Chondrocyte (in vitro differentiated cells): Measurements from ENCODE around the gene CDAN1. TPM values are rescaled to one million over a fixed set of nuclear protein-coding genes. Genes with fewer than 3 reads are reported as not detected.

Experiments used
- DNase-seq: peaks from one replicate; pipeline ENCODE4 v3.0.0; 2021; ENCODE audit warnings: mixed read lengths, low spot score
- H3K27ac Mint-ChIP-seq: one replicate; pipeline ENCODE4 v1.8.0; 2021; ENCODE audit warnings: mild to moderate bottlenecking, moderate library complexity, mixed read lengths; ENCODE audit not compliant: unreplicated experiment
- H3K27me3 Mint-ChIP-seq: 2 replicates; pipeline ENCODE4 v1.8.0; 2021; ENCODE audit warnings: low read depth, mixed read lengths
- H3K36me3 Mint-ChIP-seq: 2 replicates; pipeline ENCODE4 v1.8.0; 2021; ENCODE audit warnings: low read depth, mixed read lengths
- H3K4me1 Mint-ChIP-seq: 2 replicates; pipeline ENCODE4 v1.8.0; 2021; ENCODE audit warnings: low read depth, mild to moderate bottlenecking, mixed read lengths
- H3K4me3 Mint-ChIP-seq: one replicate; pipeline ENCODE4 v1.8.0; 2021; ENCODE audit warnings: mild to moderate bottlenecking, moderate library complexity, mixed read lengths; ENCODE audit not compliant: unreplicated experiment
- H3K9me3 Mint-ChIP-seq: 2 replicates; pipeline ENCODE4 v1.8.0; 2021; ENCODE audit warnings: low read depth, mixed read lengths
- CTCF ChIP-seq: fragments of 200-600 bp; sonication (generic); IDR thresholded peaks from 2 replicates; pipeline ENCODE4 v1.5.0; 2021; ENCODE audit warnings: antibody characterized with exemption, mild to moderate bottlenecking, moderate library complexity
- total RNA-seq: library from RNA; stranded (reverse); gene quantifications from 3 replicates; pipeline ENCODE4 v1.2.1, GENCODE V29; 2021

CDAN1 gene
- total RNA-seq, 1 donor from 2014 or later = 15.7 TPM

DNA sequence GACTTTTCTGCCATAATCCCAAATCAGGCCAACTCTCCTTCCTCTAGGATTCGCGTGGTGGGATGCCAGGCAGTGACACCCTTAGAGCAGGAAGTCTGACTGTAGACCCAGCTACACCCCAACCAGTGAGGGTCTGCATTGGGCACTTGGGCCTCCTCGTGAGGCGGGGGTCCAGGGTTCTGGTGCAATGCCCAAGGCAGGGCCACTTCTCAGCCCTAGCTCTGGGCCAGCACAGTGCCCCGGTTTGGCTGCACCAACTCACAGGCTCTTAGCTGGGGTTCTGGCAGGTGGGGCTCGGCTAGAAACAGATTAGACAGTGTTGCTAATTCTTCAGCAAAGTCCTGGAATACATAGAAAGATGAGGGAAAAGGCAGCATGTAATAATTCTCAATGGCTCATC lies 12.7 kb downstream of the CDAN1 start:
- Mint-ChIP-seq H3K4me3 (no peak overlapping the region), H3K27me3 (no peaks in the 10 kb centered on the region), H3K27ac (no peak overlapping the region), H3K4me1 (no peaks in the 10 kb centered on the region), H3K9me3 (no peaks in the 10 kb centered on the region), H3K36me3 (peaks cover 21% of the 10 kb centered on the region)
- no peak for DNase-seq
- no peak for TF ChIP-seq CTCF

- Mint-ChIP-seq H3K9me3 (no peaks in the 10 kb centered on the region), H3K27ac (no peak overlapping the region), H3K36me3 (peaks cover 24% of the 10 kb centered on the region), H3K4me3 (no peak overlapping the region), H3K27me3 (no peaks in the 10 kb centered on the region), H3K4me1 (no peaks in the 10 kb centered on the region)
- no peak for DNase-seq
- peak; percentile 56 for TF ChIP-seq CTCF
Observed at GRCh38 chr15:42723068-42723467, 13.9 kb downstream of the CDAN1 start.

GRCh38 chr15:42721916-42722315 lies 15.0 kb downstream of the CDAN1 start:
- Mint-ChIP-seq H3K27me3 (no peaks in the 10 kb centered on the region), H3K4me3 (no peak overlapping the region), H3K27ac (no peak overlapping the region), H3K4me1 (no peaks in the 10 kb centered on the region), H3K36me3 (peaks cover 23% of the 10 kb centered on the region), H3K9me3 (no peaks in the 10 kb centered on the region)
- DNase-seq = no peak
- TF ChIP-seq CTCF = no peak

GRCh38 chr15:42721016-42721415 lies 15.9 kb downstream of the CDAN1 start:
- no peak for DNase-seq
- H3K9me3 Mint-ChIP-seq = no peaks in the 10 kb centered on the region
- TF ChIP-seq CTCF = no peak
- H3K4me1 Mint-ChIP-seq = peaks cover 3% of the 10 kb centered on the region
- H3K27ac Mint-ChIP-seq = no peak overlapping the region
- no peak overlapping the region for H3K4me3 Mint-ChIP-seq
- H3K36me3 Mint-ChIP-seq = peaks cover 22% of the 10 kb centered on the region
- H3K27me3 Mint-ChIP-seq = no peaks in the 10 kb centered on the region

DNA sequence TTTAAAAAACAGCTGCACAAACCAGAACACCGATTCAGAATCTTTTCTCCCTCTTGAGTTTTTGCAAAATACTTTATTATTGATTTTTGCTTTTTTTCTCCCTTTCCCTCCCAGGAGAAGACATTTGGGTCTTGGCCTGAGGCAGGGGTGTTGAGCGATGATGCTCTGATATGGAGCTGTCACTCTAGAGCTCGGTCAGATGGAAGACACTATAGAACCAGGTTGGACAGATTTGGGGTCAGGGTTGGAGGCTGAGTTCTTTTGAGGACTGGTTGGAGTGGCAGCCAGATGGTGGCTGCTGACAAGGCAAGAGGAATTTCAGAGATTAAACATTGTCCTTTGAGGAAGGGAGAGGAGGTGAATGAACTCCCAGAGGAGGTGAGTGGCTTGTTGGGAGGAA lies 16.9 kb downstream of the CDAN1 start:
- Mint-ChIP-seq H3K27ac (no peak overlapping the region), H3K4me1 (peaks cover 3% of the 10 kb centered on the region)

More for the DNA sequence above, 16.9 kb downstream of the CDAN1 start:
- DNase-seq = no peak
- Mint-ChIP-seq H3K9me3 (no peaks in the 10 kb centered on the region), H3K27me3 (no peaks in the 10 kb centered on the region), H3K36me3 (peaks cover 17% of the 10 kb centered on the region), H3K4me3 (no peak overlapping the region)
- no peak for TF ChIP-seq CTCF
